ENCODE measurements around the gene GGA2. TPM values are rescaled to one million over a fixed set of nuclear protein-coding genes. Genes with fewer than 3 reads are reported as not detected.

The GGA2 gene
- 18.1 and 26.2 TPM in 2 replicates for total RNA-seq

- peaks cover 17% of the 10 kb centered on the region for H3K4me1 ChIP-seq (ENCODE audit: insufficient read depth, low read length)
- H3K4me2 ChIP-seq (ENCODE audit: insufficient read depth, low read length), result peak within 1 kb of the TSS; percentile 92
- H3K9me3 ChIP-seq (ENCODE audit: low read depth, low read length), result no peaks in the 10 kb centered on the region
- DNase-seq (ENCODE audit: insufficient read length, low spot score, missing footprints), result peak; percentile 98
- H3K27ac ChIP-seq (ENCODE audit: low read depth, low read length), result peak within 1 kb of the TSS; percentile 45
- H3K4me3 ChIP-seq (ENCODE audit: insufficient read depth, low read length), result peak within 1 kb of the TSS; percentile 79
- peaks cover 5% of the 10 kb centered on the region for H3K36me3 ChIP-seq (ENCODE audit: insufficient read depth, low read length)
- H3K79me2 ChIP-seq (ENCODE audit: insufficient read depth, low read length), result peaks cover 27% of the 10 kb centered on the region
- no peaks in the 10 kb centered on the region for H3K27me3 ChIP-seq (ENCODE audit: insufficient read depth, low read length)
- H2AFZ ChIP-seq (ENCODE audit: low read length), result peak within 1 kb of the TSS; percentile 87
- no peak for TF ChIP-seq CTCF (IDR thresholded peaks at IDR 0.05; ENCODE audit: extremely low read depth, low read depth, low read length)
- peaks cover 28% of the 10 kb centered on the region for H4K20me1 ChIP-seq (ENCODE audit: insufficient read depth, low read length)
Observed at GRCh38 chr16:23510164-23510914, at the start of gene GGA2. Gene GGA2 (minus strand): TSS chr16:23510494. CDS start chr16:23510411, 83 bp downstream.

- Histone ChIP-seq H3K36me3 (ENCODE audit: insufficient read depth, low read length) (peaks cover 42% of the 10 kb centered on the region), H3K79me2 (ENCODE audit: insufficient read depth, low read length) (peaks cover 70% of the 10 kb centered on the region), H3K27ac (ENCODE audit: low read depth, low read length) (peak overlapping the region; percentile 92), H3K4me2 (ENCODE audit: insufficient read depth, low read length) (peak overlapping the region; percentile 89), H2AFZ (ENCODE audit: low read length) (peak overlapping the region; percentile 70), H3K4me3 (ENCODE audit: insufficient read depth, low read length) (peak overlapping the region; percentile 85), H3K27me3 (ENCODE audit: insufficient read depth, low read length) (no peaks in the 10 kb centered on the region), H3K9me3 (ENCODE audit: low read depth, low read length) (no peaks in the 10 kb centered on the region), H4K20me1 (ENCODE audit: insufficient read depth, low read length) (peaks cover 21% of the 10 kb centered on the region), H3K4me1 (ENCODE audit: insufficient read depth, low read length) (peaks cover 18% of the 10 kb centered on the region)
- no peak for TF ChIP-seq CTCF (IDR thresholded peaks at IDR 0.05; ENCODE audit: extremely low read depth, low read depth, low read length)
- DNase-seq (ENCODE audit: insufficient read length, low spot score, missing footprints), result peak; percentile 73
Observed at GRCh38 chr16:23557779-23558702, 47.7 kb upstream of the GGA2 start.

- DNase-seq (ENCODE audit: insufficient read length, low spot score, missing footprints), result peak; percentile 98
- peak within 1 kb of the TSS; percentile 90 for H2AFZ ChIP-seq (ENCODE audit: low read length)
- peaks cover 16% of the 10 kb centered on the region for H4K20me1 ChIP-seq (ENCODE audit: insufficient read depth, low read length)
- H3K27me3 ChIP-seq (ENCODE audit: insufficient read depth, low read length), result no peaks in the 10 kb centered on the region
- H3K79me2 ChIP-seq (ENCODE audit: insufficient read depth, low read length), result peaks cover 64% of the 10 kb centered on the region
- peak; percentile 93 for TF ChIP-seq CTCF (IDR thresholded peaks at IDR 0.05; ENCODE audit: extremely low read depth, low read depth, low read length)
- no peaks in the 10 kb centered on the region for H3K9me3 ChIP-seq (ENCODE audit: low read depth, low read length)
- peak within 1 kb of the TSS; percentile 85 for H3K4me3 ChIP-seq (ENCODE audit: insufficient read depth, low read length)
- peak within 1 kb of the TSS; percentile 89 for H3K4me2 ChIP-seq (ENCODE audit: insufficient read depth, low read length)
- peak within 1 kb of the TSS; percentile 92 for H3K27ac ChIP-seq (ENCODE audit: low read depth, low read length)
- H3K36me3 ChIP-seq (ENCODE audit: insufficient read depth, low read length), result peaks cover 39% of the 10 kb centered on the region
- H3K4me1 ChIP-seq (ENCODE audit: insufficient read depth, low read length), result peaks cover 18% of the 10 kb centered on the region
Observed at GRCh38 chr16:23556881-23557778, 46.8 kb upstream of the GGA2 start, which contains the start of the genes EARS2 and UBFD1. Gene EARS2 (minus strand): TSS chr16:23557350. CDS start chr16:23557343, 7 bp downstream. Gene UBFD1 (plus strand): TSS chr16:23557727. CDS start chr16:23557743, 16 bp downstream.

All from osteoblast (primary cell).